Measurements from ENCODE around the gene SCNM1.
A peak's percentile ranks its signal among the peaks of the same experiment; 100 is the strongest.
"Not testable (repeated sequence)": the region's sequence is repeated elsewhere in the genome, so short reads cannot be mapped to it uniquely, and the experiment has no call there.

The SCNM1 gene

DNA sequence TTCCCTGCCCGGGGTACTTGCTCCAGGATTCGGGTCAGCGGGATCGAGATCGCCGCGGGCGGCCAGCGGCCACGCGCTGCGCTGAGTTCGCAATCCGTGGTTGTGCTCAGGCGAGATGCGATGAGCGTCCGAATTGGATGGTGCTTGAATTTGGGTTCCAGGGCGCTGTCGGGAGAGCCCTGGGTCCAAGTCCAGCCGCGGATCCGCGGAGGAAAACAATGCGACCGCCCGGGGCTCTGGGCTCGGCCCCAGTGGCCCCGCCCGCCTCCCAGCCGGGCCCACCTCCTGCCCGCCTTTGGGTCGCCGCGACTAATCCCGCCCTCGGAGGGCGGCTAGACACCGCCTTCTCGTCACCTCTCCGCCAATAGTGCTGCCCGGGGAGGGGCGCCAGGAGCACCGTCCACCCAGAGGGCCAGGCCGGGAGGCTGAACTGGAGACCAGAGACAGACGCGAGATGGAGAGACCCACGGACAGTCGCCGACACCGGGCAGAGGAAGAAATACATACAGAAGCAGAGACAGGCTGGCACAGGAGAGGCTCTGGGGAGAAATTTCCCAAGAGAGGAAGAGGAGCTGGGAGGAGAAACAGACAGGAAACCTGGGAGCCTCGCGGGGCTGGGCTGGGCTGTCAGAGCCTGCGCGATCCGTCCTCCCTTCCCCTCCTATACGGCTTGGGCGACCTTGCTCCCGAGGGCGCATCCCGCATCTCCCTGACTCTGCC, 19.4 kb upstream of the SCNM1 start, which contains the start of gene SEMA6C:
Gene SEMA6C, minus strand, starts transcription at position 220 of the 720 bp plus-strand sequence. CDS start 4,010 bp downstream, outside the sequence.
- peak; percentile 81 for DNase-seq (ENCODE audit: low read depth)

DNA sequence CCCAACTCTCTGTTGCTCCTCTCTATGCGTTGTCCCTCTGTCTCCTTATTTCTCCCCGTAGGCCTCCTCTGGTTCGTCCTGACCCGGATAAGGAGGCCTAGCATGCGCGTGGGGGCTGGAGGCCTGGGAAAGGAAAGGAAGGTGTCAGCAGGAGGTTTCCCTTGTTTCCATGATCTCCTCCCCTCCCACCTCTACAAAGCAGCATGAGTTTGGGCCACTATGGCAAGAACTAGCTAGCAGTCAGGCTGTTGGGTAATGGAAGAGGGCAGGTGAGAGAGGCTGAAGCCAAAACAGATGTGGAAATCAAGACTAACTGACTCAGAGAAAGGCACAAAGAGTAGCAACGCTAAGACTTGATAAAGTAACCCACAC, 18.8 kb upstream of the SCNM1 start:
- no peak for DNase-seq (ENCODE audit: low read depth)

- DNase-seq (ENCODE audit: low read depth): no peak
These were observed 18.3 kb upstream of the SCNM1 start for GRCh38 chr1:151147665-151148064.

DNA sequence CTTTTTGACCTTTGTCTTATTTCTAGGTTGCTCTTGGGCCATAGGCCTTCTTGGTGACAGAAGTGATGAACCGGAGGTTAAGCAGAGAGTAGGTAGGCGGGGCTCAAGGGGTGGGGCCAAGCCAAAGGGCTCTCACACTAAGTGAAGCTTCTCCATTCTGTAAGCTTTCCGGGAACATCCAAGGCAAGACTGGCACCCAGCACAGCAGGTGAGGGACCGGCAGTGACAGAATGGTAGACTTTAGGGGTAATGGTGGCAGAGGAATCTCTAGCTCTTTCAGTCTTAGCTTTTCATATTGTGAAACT, 9.5 kb upstream of the SCNM1 start, which contains the start of gene TNFAIP8L2:
Gene TNFAIP8L2, plus strand, starts transcription at position 135 of the 305 bp plus-strand sequence. CDS start 2,049 bp downstream, outside the sequence.
- DNase-seq (ENCODE audit: low read depth): peak; percentile 74

GRCh38 chr1:151157067-151157531, 8.8 kb upstream of the SCNM1 start:
- DNase-seq (ENCODE audit: low read depth): peak; percentile 44

GRCh38 chr1:151158326-151158725, 7.6 kb upstream of the SCNM1 start:
- DNase-seq (ENCODE audit: low read depth): peak; percentile 43

DNA sequence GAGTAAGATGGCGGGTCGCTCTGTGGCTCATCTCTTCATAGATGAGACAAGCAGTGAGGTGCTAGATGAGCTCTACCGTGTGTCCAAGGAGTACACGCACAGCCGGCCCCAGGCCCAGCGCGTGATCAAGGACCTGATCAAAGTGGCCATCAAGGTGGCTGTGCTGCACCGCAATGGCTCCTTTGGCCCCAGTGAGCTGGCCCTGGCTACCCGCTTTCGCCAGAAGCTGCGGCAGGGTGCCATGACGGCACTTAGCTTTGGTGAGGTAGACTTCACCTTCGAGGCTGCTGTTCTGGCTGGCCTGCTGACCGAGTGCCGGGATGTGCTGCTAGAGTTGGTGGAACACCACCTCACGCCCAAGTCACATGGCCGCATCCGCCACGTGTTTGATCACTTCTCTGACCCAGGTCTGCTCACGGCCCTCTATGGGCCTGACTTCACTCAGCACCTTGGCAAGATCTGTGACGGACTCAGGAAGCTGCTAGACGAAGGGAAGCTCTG, 7.1 kb upstream of the SCNM1 start:
- DNase-seq (ENCODE audit: low read depth): no peak

DNA sequence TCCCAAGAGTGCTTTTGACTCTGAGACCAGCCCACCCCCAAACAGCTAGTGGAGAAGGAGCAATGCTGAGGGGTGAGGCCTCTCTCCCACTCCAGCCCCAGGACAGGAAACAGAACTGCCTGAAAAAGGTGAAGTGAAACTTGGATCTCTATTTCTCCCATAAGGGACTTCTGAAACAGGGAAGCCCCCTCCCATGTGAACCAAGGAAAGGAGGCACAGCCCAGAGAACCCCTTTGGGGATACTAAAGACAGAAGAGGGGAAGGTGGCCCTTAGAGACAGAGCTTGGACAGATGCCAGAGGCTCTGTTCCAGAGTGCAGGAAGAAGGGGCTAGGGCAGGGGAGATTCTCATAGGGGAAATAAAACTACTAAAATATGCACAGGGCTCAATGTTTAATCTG, 6.6 kb upstream of the SCNM1 start:
- no peak for DNase-seq (ENCODE audit: low read depth)

- no peak for DNase-seq (ENCODE audit: low read depth)
These were observed 1.1 kb upstream of the SCNM1 start for GRCh38 chr1:151164732-151165280.

- DNase-seq (ENCODE audit: low read depth): no peak
These were observed 635 bp upstream of the SCNM1 start for GRCh38 chr1:151165281-151165737.

DNA sequence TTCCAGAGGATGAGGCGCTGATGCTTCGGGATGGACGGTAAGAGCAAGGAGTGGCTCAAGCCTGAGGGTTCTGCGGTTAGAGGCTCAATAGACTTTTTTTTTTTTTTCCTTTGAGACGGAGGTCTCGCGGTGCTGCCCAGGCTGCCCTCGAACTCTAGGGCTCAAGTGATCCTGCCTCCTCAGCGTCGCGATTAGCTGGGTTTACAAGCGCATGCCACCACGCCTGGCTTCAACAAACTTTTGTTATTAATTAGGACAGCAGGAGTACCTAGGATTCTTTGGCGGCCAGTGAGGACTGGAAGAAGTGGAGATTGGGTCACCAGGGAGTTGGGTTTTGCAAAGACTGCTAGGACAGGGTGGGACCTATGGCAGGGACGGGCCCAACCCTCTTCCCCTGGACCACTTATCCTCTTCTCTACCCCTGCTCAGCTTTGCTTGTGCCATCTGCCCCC, 587 bp downstream of the SCNM1 start:
- DNase-seq (ENCODE audit: low read depth): no peak

GRCh38 chr1:151167116-151167515, 1.2 kb downstream of the SCNM1 start:
- DNase-seq (ENCODE audit: low read depth): no peak

DNA sequence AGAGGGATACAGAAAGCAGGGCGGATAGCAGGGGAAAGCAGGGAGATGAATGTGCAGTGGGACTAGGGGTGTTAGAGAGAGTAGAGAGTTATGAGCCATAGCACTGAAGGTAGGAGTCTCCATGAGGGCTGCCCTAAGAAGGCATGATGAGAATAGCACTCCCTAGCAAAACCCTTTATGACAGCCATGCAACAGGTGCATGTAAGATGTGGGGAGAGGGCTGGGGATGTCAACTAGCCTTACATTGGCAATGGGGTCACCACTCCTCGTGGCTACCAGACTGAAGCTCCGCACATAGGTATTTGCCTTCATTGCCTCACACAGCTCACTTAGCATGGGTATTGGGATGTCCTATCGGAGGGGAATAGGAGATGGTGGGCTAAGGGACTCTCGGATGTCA, 5.2 kb downstream of the SCNM1 start:
- DNase-seq (ENCODE audit: low read depth): no peak

DNA sequence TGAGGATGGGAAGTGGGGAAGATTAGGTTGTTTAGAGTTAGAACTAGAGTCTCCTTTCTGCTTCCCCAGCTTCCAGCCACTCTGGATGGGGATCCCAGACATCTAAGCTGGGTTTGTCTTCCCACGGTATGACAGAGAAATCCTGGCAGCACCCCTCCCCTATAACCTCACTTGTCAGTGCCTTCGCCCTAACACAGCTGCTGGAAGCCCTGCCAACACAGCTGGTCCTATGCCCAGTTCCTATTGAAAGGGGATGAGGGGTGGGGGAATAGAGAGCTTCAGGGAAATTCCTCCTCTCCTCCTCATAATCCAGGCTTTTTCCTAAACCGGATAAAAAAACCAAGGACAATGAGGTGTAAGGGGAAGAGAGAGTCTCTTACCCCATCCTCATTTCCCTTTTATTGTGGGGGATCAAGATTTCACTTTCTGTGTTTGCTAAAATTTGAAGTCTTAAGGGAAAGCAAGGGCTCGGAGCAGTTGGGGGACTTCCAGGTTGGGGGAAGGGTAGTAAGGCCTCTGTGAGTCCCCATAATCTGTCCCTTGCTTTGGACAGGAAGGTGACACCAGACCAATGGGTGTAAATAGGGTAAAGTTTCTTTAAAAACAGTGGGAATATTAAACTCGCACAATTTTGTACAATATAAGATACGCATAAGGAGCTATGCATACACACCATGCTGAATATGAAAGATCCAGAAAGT, 9.2 kb downstream of the SCNM1 start:
- DNase-seq (ENCODE audit: low read depth): no peak

- no peak for DNase-seq (ENCODE audit: low read depth)
These were observed 9.9 kb downstream of the SCNM1 start, which contains the start of gene TMOD4 for GRCh38 chr1:151175863-151176262. TMOD4 (minus strand) TSS chr1:151175981; CDS start chr1:151174875, 1,106 bp downstream.

- no peak for DNase-seq (ENCODE audit: low read depth)
These were observed 10.6 kb downstream of the SCNM1 start for GRCh38 chr1:151176514-151177045.

GRCh38 chr1:151184211-151184610, 18.3 kb downstream of the SCNM1 start:
- no peak for DNase-seq (ENCODE audit: low read depth)

GRCh38 chr1:151187205-151187604, 21.3 kb downstream of the SCNM1 start:
- no peak for DNase-seq (ENCODE audit: low read depth)

DNA sequence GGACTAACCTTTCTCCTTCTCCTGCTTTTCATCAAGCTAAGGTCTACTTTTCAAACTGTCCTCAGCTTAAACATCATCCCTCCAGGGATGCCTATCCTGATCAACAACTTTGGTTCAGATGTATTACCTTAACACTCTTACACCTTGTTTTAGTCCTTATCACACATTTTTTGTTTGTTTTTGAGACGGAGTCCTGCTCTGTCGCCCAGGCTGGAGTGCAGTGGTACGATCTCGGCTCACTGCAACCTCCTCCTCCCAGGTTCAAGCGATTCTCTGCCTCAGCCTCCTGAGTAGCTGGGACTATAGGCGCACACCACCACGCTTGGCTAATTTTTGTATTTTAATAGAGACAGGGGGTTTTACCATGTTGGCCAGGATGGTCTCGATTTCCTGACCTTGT, 22.7 kb downstream of the SCNM1 start:
- DNase-seq (ENCODE audit: low read depth): not testable (repeated sequence)

DNA sequence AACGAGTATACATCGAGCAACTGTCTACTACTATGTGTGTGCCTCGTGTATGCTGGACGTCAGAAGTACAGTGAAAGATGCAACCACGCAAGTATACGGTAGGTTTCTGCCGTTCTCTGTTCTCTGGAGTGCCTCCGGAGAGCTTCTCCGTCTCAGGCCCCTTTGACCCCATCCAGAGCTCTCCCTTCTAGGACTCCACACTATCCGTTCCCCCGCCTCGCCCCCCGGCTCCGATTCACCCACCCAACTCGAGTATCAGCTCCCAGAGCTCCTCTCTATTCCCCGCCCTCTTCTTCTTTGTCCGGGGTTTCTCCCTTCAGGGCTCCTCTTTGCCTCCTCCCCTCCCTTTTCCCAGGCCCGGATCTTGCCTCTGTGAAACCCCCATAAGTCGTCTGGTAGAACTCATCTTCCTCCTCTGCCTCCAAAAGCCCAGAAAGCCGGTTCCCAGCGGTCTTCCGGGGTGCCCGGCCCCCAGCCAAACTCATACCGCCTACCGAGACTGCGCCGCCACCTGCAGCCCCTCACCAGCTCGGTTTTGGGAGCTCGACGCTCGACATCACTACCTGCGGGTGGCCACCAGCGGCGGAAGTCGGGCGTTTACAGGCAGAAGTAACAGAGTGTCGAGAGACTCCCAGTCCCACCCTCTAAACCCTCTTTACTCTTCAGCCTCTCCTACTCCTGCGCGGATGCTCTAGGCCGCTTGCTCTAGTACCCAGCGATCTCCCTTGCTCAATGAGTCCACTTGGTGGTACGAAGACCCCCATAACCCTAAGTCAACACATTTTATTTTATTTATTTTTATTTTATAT, 23.9 kb downstream of the SCNM1 start, which contains the start of gene VPS72:
Gene VPS72, minus strand, starts transcription at position 561 of the 809 bp plus-strand sequence. Its CDS starts 76 bp downstream, at position 485.
- peak; percentile 82 for DNase-seq (ENCODE audit: low read depth)

GRCh38 chr1:151192047-151192446, 26.1 kb downstream of the SCNM1 start:
- no peak for DNase-seq (ENCODE audit: low read depth)
